Measurements from ENCODE around the gene CLEC4C. TPM values are rescaled to one million over a fixed set of nuclear protein-coding genes. Genes with fewer than 3 reads are reported as not detected.
"Not testable (repeated sequence)": the region's sequence is repeated elsewhere in the genome, so short reads cannot be mapped to it uniquely, and the experiment has no call there.

CLEC4C gene
- total and polyA plus RNA-seq, 10 of the 15 experiments (the other 5 are each of a cell fraction or from before 2014, with no cell fraction given): 0.38 to 12.2 (median 4.6) TPM

DNA sequence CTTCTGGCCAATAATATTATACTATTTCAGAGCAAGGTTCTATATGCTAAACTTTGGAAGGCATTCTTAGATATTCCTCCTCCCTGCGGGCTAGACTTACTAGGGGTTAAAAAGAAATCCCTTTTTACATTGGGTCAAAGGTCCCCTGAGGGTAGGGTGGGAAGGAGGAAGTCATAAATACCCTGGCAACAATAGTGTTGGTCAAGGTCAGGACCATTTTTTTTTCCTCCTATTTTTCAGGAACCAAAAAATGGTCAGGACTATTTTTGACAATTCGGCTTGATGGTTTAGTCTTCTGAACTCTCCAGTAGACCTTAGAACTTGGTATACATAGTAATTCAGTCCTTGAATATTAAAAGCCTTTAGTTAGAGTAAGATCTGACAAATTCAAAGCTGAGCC lies 37.5 kb upstream of the CLEC4C start (continued):
- TF ChIP-seq, protein P1, sequence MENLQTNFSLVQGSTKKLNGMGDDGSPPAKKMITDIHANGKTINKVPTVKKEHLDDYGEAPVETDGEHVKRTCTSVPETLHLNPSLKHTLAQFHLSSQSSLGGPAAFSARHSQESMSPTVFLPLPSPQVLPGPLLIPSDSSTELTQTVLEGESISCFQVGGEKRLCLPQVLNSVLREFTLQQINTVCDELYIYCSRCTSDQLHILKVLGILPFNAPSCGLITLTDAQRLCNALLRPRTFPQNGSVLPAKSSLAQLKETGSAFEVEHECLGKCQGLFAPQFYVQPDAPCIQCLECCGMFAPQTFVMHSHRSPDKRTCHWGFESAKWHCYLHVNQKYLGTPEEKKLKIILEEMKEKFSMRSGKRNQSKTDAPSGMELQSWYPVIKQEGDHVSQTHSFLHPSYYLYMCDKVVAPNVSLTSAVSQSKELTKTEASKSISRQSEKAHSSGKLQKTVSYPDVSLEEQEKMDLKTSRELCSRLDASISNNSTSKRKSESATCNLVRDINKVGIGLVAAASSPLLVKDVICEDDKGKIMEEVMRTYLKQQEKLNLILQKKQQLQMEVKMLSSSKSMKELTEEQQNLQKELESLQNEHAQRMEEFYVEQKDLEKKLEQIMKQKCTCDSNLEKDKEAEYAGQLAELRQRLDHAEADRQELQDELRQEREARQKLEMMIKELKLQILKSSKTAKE (IDR thresholded peaks at IDR 0.05; ENCODE audit: low read depth, poor library complexity, severe bottlenecking): no peak
- TF ChIP-seq, protein P2, sequence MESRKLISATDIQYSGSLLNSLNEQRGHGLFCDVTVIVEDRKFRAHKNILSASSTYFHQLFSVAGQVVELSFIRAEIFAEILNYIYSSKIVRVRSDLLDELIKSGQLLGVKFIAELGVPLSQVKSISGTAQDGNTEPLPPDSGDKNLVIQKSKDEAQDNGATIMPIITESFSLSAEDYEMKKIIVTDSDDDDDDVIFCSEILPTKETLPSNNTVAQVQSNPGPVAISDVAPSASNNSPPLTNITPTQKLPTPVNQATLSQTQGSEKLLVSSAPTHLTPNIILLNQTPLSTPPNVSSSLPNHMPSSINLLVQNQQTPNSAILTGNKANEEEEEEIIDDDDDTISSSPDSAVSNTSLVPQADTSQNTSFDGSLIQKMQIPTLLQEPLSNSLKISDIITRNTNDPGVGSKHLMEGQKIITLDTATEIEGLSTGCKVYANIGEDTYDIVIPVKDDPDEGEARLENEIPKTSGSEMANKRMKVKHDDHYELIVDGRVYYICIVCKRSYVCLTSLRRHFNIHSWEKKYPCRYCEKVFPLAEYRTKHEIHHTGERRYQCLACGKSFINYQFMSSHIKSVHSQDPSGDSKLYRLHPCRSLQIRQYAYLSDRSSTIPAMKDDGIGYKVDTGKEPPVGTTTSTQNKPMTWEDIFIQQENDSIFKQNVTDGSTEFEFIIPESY (IDR thresholded peaks at IDR 0.05): no peak
- TF ChIP-seq, protein P3, sequence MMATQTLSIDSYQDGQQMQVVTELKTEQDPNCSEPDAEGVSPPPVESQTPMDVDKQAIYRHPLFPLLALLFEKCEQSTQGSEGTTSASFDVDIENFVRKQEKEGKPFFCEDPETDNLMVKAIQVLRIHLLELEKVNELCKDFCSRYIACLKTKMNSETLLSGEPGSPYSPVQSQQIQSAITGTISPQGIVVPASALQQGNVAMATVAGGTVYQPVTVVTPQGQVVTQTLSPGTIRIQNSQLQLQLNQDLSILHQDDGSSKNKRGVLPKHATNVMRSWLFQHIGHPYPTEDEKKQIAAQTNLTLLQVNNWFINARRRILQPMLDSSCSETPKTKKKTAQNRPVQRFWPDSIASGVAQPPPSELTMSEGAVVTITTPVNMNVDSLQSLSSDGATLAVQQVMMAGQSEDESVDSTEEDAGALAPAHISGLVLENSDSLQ (IDR thresholded peaks at IDR 0.05): no peak
- TF ChIP-seq, protein P4, sequence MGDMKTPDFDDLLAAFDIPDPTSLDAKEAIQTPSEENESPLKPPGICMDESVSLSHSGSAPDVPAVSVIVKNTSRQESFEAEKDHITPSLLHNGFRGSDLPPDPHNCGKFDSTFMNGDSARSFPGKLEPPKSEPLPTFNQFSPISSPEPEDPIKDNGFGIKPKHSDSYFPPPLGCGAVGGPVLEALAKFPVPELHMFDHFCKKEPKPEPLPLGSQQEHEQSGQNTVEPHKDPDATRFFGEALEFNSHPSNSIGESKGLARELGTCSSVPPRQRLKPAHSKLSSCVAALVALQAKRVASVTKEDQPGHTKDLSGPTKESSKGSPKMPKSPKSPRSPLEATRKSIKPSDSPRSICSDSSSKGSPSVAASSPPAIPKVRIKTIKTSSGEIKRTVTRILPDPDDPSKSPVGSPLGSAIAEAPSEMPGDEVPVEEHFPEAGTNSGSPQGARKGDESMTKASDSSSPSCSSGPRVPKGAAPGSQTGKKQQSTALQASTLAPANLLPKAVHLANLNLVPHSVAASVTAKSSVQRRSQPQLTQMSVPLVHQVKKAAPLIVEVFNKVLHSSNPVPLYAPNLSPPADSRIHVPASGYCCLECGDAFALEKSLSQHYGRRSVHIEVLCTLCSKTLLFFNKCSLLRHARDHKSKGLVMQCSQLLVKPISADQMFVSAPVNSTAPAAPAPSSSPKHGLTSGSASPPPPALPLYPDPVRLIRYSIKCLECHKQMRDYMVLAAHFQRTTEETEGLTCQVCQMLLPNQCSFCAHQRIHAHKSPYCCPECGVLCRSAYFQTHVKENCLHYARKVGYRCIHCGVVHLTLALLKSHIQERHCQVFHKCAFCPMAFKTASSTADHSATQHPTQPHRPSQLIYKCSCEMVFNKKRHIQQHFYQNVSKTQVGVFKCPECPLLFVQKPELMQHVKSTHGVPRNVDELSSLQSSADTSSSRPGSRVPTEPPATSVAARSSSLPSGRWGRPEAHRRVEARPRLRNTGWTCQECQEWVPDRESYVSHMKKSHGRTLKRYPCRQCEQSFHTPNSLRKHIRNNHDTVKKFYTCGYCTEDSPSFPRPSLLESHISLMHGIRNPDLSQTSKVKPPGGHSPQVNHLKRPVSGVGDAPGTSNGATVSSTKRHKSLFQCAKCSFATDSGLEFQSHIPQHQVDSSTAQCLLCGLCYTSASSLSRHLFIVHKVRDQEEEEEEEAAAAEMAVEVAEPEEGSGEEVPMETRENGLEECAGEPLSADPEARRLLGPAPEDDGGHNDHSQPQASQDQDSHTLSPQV (IDR thresholded peaks at IDR 0.05): no peak
- TF ChIP-seq CBFB (IDR thresholded peaks at IDR 0.05; ENCODE audit: low read depth): no peak
- TF ChIP-seq, protein P5, sequence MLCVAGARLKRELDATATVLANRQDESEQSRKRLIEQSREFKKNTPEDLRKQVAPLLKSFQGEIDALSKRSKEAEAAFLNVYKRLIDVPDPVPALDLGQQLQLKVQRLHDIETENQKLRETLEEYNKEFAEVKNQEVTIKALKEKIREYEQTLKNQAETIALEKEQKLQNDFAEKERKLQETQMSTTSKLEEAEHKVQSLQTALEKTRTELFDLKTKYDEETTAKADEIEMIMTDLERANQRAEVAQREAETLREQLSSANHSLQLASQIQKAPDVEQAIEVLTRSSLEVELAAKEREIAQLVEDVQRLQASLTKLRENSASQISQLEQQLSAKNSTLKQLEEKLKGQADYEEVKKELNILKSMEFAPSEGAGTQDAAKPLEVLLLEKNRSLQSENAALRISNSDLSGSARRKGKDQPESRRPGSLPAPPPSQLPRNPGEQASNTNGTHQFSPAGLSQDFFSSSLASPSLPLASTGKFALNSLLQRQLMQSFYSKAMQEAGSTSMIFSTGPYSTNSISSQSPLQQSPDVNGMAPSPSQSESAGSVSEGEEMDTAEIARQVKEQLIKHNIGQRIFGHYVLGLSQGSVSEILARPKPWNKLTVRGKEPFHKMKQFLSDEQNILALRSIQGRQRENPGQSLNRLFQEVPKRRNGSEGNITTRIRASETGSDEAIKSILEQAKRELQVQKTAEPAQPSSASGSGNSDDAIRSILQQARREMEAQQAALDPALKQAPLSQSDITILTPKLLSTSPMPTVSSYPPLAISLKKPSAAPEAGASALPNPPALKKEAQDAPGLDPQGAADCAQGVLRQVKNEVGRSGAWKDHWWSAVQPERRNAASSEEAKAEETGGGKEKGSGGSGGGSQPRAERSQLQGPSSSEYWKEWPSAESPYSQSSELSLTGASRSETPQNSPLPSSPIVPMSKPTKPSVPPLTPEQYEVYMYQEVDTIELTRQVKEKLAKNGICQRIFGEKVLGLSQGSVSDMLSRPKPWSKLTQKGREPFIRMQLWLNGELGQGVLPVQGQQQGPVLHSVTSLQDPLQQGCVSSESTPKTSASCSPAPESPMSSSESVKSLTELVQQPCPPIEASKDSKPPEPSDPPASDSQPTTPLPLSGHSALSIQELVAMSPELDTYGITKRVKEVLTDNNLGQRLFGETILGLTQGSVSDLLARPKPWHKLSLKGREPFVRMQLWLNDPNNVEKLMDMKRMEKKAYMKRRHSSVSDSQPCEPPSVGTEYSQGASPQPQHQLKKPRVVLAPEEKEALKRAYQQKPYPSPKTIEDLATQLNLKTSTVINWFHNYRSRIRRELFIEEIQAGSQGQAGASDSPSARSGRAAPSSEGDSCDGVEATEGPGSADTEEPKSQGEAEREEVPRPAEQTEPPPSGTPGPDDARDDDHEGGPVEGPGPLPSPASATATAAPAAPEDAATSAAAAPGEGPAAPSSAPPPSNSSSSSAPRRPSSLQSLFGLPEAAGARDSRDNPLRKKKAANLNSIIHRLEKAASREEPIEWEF (IDR thresholded peaks at IDR 0.05; ENCODE audit: insufficient replicate concordance, low read depth, low read length): no peak

DNA sequence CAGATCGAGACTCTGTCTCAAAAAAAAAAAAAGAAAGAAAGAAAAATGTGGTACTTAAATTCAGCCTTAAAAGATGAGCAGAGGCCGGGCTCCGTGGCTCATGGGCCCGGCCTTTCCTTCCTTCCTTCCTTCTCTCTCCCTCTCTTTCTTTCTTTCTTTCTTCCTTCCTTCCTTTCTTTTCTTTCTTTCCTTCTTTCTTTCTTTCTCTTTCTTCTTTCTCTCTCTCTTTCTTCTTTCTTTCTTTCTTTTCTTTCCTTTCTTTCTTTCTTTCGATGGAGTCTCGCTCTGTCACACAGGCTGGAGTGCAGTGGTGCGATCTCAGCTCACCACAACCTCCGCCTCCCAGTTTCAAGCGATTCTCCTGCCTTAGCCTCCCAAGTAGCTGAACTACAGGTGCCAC lies 36.3 kb upstream of the CLEC4C start:
- SMC1A ChIA-PET (ENCODE audit: uncharacterized antibody, unreplicated experiment); H3K4me2 ChIP-seq (ENCODE audit: control insufficient read depth, insufficient read depth); H3K79me2 ChIP-seq (ENCODE audit: control insufficient read depth, insufficient read depth, low read length); DNase-seq (ENCODE audit: low read depth, low spot score); H3K27me3 ChIP-seq (replicated peaks in 1 of 2; ENCODE audit: control insufficient read depth in 2 of 2, insufficient read depth in 2 of 2, low read length in 1 of 2); H2AFZ ChIP-seq (ENCODE audit: control insufficient read depth, low read depth, low read length); H3K9me3 ChIP-seq (replicated peaks; ENCODE audit: control insufficient read depth, insufficient read depth, low read length); H3K4me1 ChIP-seq (ENCODE audit: control insufficient read depth, insufficient read depth, low read length); FAIRE-seq; H3K9ac ChIP-seq (ENCODE audit: control insufficient read depth, insufficient read depth, low read length); CTCF ChIA-PET; H3K4me3 ChIP-seq; RAD21 ChIA-PET (ENCODE audit: unreplicated experiment); POLR2A ChIA-PET; in situ Hi-C loops (cut with MboI); H3K27ac ChIP-seq (ENCODE audit: control insufficient read depth, insufficient read depth); H3K36me3 ChIP-seq (ENCODE audit: control insufficient read depth in 2 of 2, insufficient read depth in 2 of 2, low read length in 1 of 2); H4K20me1 ChIP-seq (ENCODE audit: control insufficient read depth, insufficient read depth); intact Hi-C loops (cut with micrococcal nuclease; ENCODE audit: unreplicated experiment); BruUV-seq (replicated peaks); ATAC-seq: not testable (repeated sequence)
- 77% methylated on average over 8 of the region's 9 CpGs for WGBS (ENCODE audit: insufficient coverage, insufficient replicate concordance, low lambda C conversion rate, missing lambda C conversion rate)
